Ovary (tissue), 3 donors: ENCODE data around the gene ARHGAP8.

Experiments
- CTCF ChIP-seq, 3 donors: fragments of 450-650 bp in 2 of 3; fragments of 200-600 bp in 1 of 3; IDR thresholded peaks; one replicate each; pipeline versions ENCODE4 v1.5.1 to v1.8.0; 2016 to 2022; ENCODE audit warnings: antibody characterized with exemption in 3 of 3, mild to moderate bottlenecking in 1 of 3
- POLR2A ChIP-seq: fragments of 450-650 bp; IDR thresholded peaks from one replicate; pipeline ENCODE4 v1.6.1; 2017; ENCODE audit warnings: antibody characterized with exemption, mild to moderate bottlenecking, moderate library complexity
- donor health status: DM: no; HTN: no; CAD: no.

- TF ChIP-seq CTCF (IDR thresholded peaks at IDR 0.05) (no peak), POLR2A (no peak)
These were observed 70.2 kb downstream of the ARHGAP8 start for GRCh38 chr22:44822534-44822933.
